Spleen (tissue), 11 donors: Measurements from ENCODE around the gene PTPRN. TPM values are rescaled to one million over a fixed set of nuclear protein-coding genes. Genes with fewer than 3 reads are reported as not detected.

ENCODE experiments used
- DNase-seq: peaks from one replicate; pipeline ENCODE4 v3.0.0-alpha.2; 2020
- H3K27ac ChIP-seq, 8 donors: fragments of 200-600 bp; sonication (generic) in 7 of 8; 1 replicate in 4 of 8; 2 replicates in 4 of 8; pipeline versions ENCODE4 v1.5.0 to v1.8.0; 2016 to 2021; ENCODE audit warnings: inconsistent platforms in 4 of 8, mild to moderate bottlenecking in 4 of 8, moderate library complexity in 1 of 8
- H3K27me3 ChIP-seq, 7 donors: fragments of 200-600 bp; sonication (generic) in 6 of 7; replicated peaks in 1 of 7; 1 replicate in 4 of 7; 2 replicates in 3 of 7; pipeline versions ENCODE4 v1.5.0 to v1.8.0; 2016 to 2021; ENCODE audit warnings: inconsistent platforms in 3 of 7, mild to moderate bottlenecking in 1 of 7
- H3K36me3 ChIP-seq, 6 donors: fragments of 200-600 bp; sonication (generic) in 5 of 6; 1 replicate in 4 of 6; 2 replicates in 2 of 6; pipeline versions ENCODE4 v1.5.0 to v1.8.0; 2016 to 2021; ENCODE audit warnings: inconsistent platforms in 2 of 6
- H3K4me1 ChIP-seq, 6 donors: fragments of 200-600 bp; sonication (generic) in 5 of 6; 1 replicate in 3 of 6; 2 replicates in 3 of 6; pipeline versions ENCODE4 v1.5.0 to v1.8.0; 2016 to 2021; ENCODE audit warnings: inconsistent platforms in 3 of 6
- H3K4me3 ChIP-seq, 8 donors: fragments of 200-600 bp; sonication (generic) in 7 of 8; 1 replicate in 4 of 8; 2 replicates in 4 of 8; pipeline versions ENCODE4 v1.5.0 to v1.8.0; 2016 to 2021; ENCODE audit warnings: inconsistent platforms in 4 of 8, mild to moderate bottlenecking in 4 of 8, moderate library complexity in 2 of 8
- H3K9me3 ChIP-seq, 8 donors: fragments of 200-600 bp; sonication (generic) in 7 of 8; 1 replicate in 4 of 8; 2 replicates in 4 of 8; pipeline versions ENCODE4 v1.5.0 to v1.8.0; 2016 to 2021; ENCODE audit warnings: inconsistent platforms in 4 of 8
- POLR2A ChIP-seq, 3 donors: fragments of 450-650 bp; IDR thresholded peaks; one replicate each; pipeline ENCODE4 v1.5.1; 2017; ENCODE audit warnings: antibody characterized with exemption in 3 of 3, mild to moderate bottlenecking in 1 of 3
- POLR2AphosphoS5 ChIP-seq, 3 donors: sonication (generic); formaldehyde crosslinking; IDR thresholded peaks; one replicate each; pipeline ENCODE4 v1.5.1; 2017; ENCODE audit warnings: antibody characterized with exemption in 3 of 3
- WGBS, 5 donors: extraction: QIAGEN DNeasy Blood & Tissue Kit in 3 of 5; methylation state at CpG; one replicate each; pipeline versions ENCODE4 v1.1.5 to v1.1.7; 2013 to 2018; 5-methylcytosine and 5-hydroxymethylcytosine counted together
- intact Hi-C: fragments of 100-400 bp; cut with DNase I; formaldehyde crosslinking; loops from one replicate; pipeline ENCODE4 v1.15.0; 2023; ENCODE audit warnings: low total_unique reads
- polyA plus RNA-seq, 3 donors: library from polyadenylated mRNA; stranded (reverse); fragments of 200-250 nt; gene quantifications; one replicate each; pipeline ENCODE4 v1.2.1, GENCODE V29; 2013
- total RNA-seq, 7 donors: library from RNA; depleted of rRNA in 3 of 7; stranded (reverse); fragments of >200 nt in 3 of 7; fragmentation: NEBNext Ultra II Directional in 4 of 7; extraction: Animal tissue kit (Norgen Biotek cat#: 25700) in 4 of 7; gene quantifications; one replicate each; pipeline versions ENCODE4 v1.1.0 to v1.2.1, GENCODE V29; 2016 to 2021
- TF ChIP-seq, protein P1 (sequence below), 11 experiments: fragments of 200-600 bp in 7 of 11; fragments of 450-650 bp in 4 of 11; sonication (generic) in 4 of 11; IDR thresholded peaks in 8 of 11; conservative IDR thresholded peaks in 3 of 11; 1 replicate in 7 of 11; 2 replicates in 4 of 11; pipeline versions ENCODE4 v1.4.0 to v1.8.0; 2016 to 2021; ENCODE audit warnings: antibody characterized with exemption in 11 of 11, inconsistent platforms in 4 of 11, mild to moderate bottlenecking in 1 of 11
- donor health status: healthy with polysubstance abuse.
- donor health status: DM: no; HTN: no; CAD: no; lungs with moderate emphysema.
- donor health status: DM: no; HTN: no; CAD: no.
- donor health status: Bipolar disorder and iron deficiency.
- donor health status: healthy.
- donor health status: DM: no; HTN: no; CAD: no.
- donor health status: DM: yes; HTN: yes; CAD: no.

PTPRN gene
- total and polyA plus RNA-seq, 10 donors = 0.06 to 0.12 TPM; not detected in 8

GRCh38 chr2:219270055-219270372, 39.2 kb downstream of the PTPRN start:
- 87 to 94% (median 89%) methylated on average over 5 of the region's 5 CpGs for WGBS, 5 donors
- Histone ChIP-seq H3K4me3 (no peak overlapping the region), H3K27me3 (no peaks in the 10 kb centered on the region), H3K36me3 (no peaks in the 10 kb centered on the region), H3K4me1 (peaks cover 0 to 27% (median 12%) of the 10 kb centered on the region in 6 donors), H3K9me3 (no peaks in the 10 kb centered on the region), H3K27ac (no peak overlapping the region)
- TF ChIP-seq POLR2AphosphoS5 (IDR thresholded peaks at IDR 0.05) (no peak), POLR2A (IDR thresholded peaks at IDR 0.05) (no peak)
- TF ChIP-seq, protein P1, sequence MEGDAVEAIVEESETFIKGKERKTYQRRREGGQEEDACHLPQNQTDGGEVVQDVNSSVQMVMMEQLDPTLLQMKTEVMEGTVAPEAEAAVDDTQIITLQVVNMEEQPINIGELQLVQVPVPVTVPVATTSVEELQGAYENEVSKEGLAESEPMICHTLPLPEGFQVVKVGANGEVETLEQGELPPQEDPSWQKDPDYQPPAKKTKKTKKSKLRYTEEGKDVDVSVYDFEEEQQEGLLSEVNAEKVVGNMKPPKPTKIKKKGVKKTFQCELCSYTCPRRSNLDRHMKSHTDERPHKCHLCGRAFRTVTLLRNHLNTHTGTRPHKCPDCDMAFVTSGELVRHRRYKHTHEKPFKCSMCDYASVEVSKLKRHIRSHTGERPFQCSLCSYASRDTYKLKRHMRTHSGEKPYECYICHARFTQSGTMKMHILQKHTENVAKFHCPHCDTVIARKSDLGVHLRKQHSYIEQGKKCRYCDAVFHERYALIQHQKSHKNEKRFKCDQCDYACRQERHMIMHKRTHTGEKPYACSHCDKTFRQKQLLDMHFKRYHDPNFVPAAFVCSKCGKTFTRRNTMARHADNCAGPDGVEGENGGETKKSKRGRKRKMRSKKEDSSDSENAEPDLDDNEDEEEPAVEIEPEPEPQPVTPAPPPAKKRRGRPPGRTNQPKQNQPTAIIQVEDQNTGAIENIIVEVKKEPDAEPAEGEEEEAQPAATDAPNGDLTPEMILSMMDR (IDR thresholded peaks at IDR 0.05 in 8 of 11, conservative IDR thresholded peaks at IDR 0.05 in 3 of 11) = no peak
- no peak for DNase-seq
- intact Hi-C loops = no loop called here

GRCh38 chr2:219269362-219270054, 39.7 kb downstream of the PTPRN start:
- peak; percentile 77 for DNase-seq
- Histone ChIP-seq H3K27me3 (no peaks in the 10 kb centered on the region), H3K27ac (no peak overlapping the region), H3K4me1 (peaks cover 0 to 27% (median 12%) of the 10 kb centered on the region in 6 donors), H3K4me3 (no peak overlapping the region), H3K9me3 (no peaks in the 10 kb centered on the region), H3K36me3 (no peaks in the 10 kb centered on the region)
- WGBS, 5 donors = 68 to 75% (median 74%) methylated on average over 8 of the region's 8 CpGs
- intact Hi-C loops = no loop called here
- TF ChIP-seq POLR2AphosphoS5 (IDR thresholded peaks at IDR 0.05) = peak; percentile 27 to 80 (median 78)
- TF ChIP-seq, protein P1 (IDR thresholded peaks at IDR 0.05 in 8 of 11, conservative IDR thresholded peaks at IDR 0.05 in 3 of 11) = no peak

GRCh38 chr2:219268294-219268693, 40.9 kb downstream of the PTPRN start:
- H3K36me3 ChIP-seq = no peaks in the 10 kb centered on the region
- H3K27me3 ChIP-seq = no peaks in the 10 kb centered on the region
- no peak for DNase-seq
- TF ChIP-seq POLR2AphosphoS5 (IDR thresholded peaks at IDR 0.05) = no peak
- H3K9me3 ChIP-seq = no peaks in the 10 kb centered on the region
- H3K4me3 ChIP-seq = no peak overlapping the region
- H3K4me1 ChIP-seq = peaks cover 0 to 27% (median 12%) of the 10 kb centered on the region in 6 donors
- intact Hi-C loops = no loop called here
- no peak overlapping the region for H3K27ac ChIP-seq
- WGBS, 5 donors = 74 to 91% (median 88%) methylated on average over 2 of the region's 2 CpGs

DNA sequence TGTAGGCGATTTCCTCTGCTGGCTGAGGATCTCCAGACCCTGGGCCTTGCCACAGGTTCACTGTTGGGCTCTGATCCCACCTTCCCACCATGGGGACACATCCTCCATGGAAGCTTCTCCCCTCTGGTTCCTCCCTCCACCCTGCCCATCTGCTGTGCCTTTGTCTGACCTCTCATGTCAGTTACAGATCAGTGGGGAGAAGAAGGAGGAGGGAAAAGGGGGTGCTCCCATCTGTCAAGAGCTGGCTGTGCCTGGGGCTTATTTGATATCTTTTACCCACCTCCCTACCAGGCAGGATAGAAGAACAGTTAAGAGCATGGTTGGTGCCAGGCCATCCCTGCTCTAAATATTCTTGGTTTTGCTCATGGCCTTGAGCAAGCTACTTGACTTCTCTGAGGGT, 42.3 kb downstream of the PTPRN start:
- no peaks in the 10 kb centered on the region for H3K9me3 ChIP-seq
- H3K4me3 ChIP-seq = no peak overlapping the region
- TF ChIP-seq POLR2AphosphoS5 (IDR thresholded peaks at IDR 0.05) (no peak), POLR2A (IDR thresholded peaks at IDR 0.05) (no peak)
- TF ChIP-seq, protein P1 (IDR thresholded peaks at IDR 0.05 in 8 of 11, conservative IDR thresholded peaks at IDR 0.05 in 3 of 11) = no peak
- no peaks in the 10 kb centered on the region for H3K36me3 ChIP-seq
- H3K27ac ChIP-seq = no peak overlapping the region
- 84 to 100% (median 88%) methylated on average over 1 of the region's 1 CpG for WGBS, 5 donors
- DNase-seq = no peak
- H3K4me1 ChIP-seq = peaks cover 0 to 27% (median 12%) of the 10 kb centered on the region in 6 donors
- intact Hi-C loops = no loop called here
- H3K27me3 ChIP-seq = no peaks in the 10 kb centered on the region
